Measurements from ENCODE around the gene CTLA4.

GRCh38 chr2:203890733-203891132, 23.2 kb downstream of the CTLA4 start:
- TF ChIP-seq, protein P1, sequence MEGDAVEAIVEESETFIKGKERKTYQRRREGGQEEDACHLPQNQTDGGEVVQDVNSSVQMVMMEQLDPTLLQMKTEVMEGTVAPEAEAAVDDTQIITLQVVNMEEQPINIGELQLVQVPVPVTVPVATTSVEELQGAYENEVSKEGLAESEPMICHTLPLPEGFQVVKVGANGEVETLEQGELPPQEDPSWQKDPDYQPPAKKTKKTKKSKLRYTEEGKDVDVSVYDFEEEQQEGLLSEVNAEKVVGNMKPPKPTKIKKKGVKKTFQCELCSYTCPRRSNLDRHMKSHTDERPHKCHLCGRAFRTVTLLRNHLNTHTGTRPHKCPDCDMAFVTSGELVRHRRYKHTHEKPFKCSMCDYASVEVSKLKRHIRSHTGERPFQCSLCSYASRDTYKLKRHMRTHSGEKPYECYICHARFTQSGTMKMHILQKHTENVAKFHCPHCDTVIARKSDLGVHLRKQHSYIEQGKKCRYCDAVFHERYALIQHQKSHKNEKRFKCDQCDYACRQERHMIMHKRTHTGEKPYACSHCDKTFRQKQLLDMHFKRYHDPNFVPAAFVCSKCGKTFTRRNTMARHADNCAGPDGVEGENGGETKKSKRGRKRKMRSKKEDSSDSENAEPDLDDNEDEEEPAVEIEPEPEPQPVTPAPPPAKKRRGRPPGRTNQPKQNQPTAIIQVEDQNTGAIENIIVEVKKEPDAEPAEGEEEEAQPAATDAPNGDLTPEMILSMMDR (IDR thresholded peaks at IDR 0.05), result no peak
- no peak for TF ChIP-seq POLR2A (IDR thresholded peaks at IDR 0.05)
